Brain microvascular endothelial cell (primary cell): ENCODE data around the gene MACROD2.
A peak's percentile ranks its signal among the peaks of the same experiment; 100 is the strongest.

Source experiments
- DNase-seq: peaks from one replicate; pipeline ENCODE4 v3.0.0-alpha.2; 2020
- H3K27ac ChIP-seq: fragments of 250-450 bp; sonication (Bioruptor Pico); 2 replicates; pipeline ENCODE4 v1.5.1; 2020; ENCODE audit warnings: mild to moderate bottlenecking, moderate library complexity
- H3K27me3 ChIP-seq: fragments of 250-450 bp; sonication (Bioruptor Pico); replicated peaks from 2 replicates; pipeline ENCODE4 v1.5.1; 2020; ENCODE audit warnings: mild to moderate bottlenecking
- H3K36me3 ChIP-seq: fragments of 250-450 bp; sonication (Bioruptor Pico); replicated peaks from 2 replicates; pipeline ENCODE4 v1.5.1; 2020; ENCODE audit warnings: mild to moderate bottlenecking
- H3K4me3 ChIP-seq: 2 replicates; pipeline ENCODE4 v1.5.1; 2011; ENCODE audit warnings: low read depth, mild to moderate bottlenecking, control low read depth, low read length, moderate library complexity
- in situ Hi-C: cut with HindIII; loops from 2 replicates; pipeline ENCODE4 v1.10.0; 2017; ENCODE audit warnings: low sequenced_read_pairs, low pct_ligation_motif_present
- TF ChIP-seq, protein P1 (sequence below): IDR thresholded peaks from 2 replicates; pipeline ENCODE4 v1.5.1; 2011; ENCODE audit warnings: low read depth, mild to moderate bottlenecking, moderate library complexity, low read length, control low read depth, inconsistent platforms; ENCODE audit errors: missing control alignments

The MACROD2 gene

DNA sequence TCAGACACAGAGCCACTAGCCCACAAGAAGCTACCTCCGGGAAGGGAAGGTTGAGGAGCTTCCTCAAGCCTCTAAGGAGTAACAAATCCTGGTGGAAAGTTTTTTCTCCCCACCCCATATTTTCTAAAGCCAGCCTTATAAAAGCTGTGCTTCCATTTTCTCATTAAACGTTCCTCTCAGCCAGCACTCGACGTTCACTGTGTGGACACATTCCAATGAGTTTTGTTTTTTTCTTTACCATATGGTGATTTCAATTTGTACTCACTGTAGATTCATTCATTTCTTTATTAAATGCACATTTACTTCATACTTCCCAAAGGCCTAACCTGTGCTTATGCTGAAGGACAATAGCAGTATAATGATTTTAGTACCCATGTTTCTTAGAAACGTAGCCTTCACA lies 536.5 kb downstream of the MACROD2 start:
- no peak overlapping the region for H3K4me3 ChIP-seq
- TF ChIP-seq, protein P1, sequence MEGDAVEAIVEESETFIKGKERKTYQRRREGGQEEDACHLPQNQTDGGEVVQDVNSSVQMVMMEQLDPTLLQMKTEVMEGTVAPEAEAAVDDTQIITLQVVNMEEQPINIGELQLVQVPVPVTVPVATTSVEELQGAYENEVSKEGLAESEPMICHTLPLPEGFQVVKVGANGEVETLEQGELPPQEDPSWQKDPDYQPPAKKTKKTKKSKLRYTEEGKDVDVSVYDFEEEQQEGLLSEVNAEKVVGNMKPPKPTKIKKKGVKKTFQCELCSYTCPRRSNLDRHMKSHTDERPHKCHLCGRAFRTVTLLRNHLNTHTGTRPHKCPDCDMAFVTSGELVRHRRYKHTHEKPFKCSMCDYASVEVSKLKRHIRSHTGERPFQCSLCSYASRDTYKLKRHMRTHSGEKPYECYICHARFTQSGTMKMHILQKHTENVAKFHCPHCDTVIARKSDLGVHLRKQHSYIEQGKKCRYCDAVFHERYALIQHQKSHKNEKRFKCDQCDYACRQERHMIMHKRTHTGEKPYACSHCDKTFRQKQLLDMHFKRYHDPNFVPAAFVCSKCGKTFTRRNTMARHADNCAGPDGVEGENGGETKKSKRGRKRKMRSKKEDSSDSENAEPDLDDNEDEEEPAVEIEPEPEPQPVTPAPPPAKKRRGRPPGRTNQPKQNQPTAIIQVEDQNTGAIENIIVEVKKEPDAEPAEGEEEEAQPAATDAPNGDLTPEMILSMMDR, result no peak
- no peaks in the 10 kb centered on the region for H3K36me3 ChIP-seq
- no peaks in the 10 kb centered on the region for H3K27me3 ChIP-seq
- H3K27ac ChIP-seq, result no peak overlapping the region
- no peak for DNase-seq
- in situ Hi-C loops, result no loop called here

DNA sequence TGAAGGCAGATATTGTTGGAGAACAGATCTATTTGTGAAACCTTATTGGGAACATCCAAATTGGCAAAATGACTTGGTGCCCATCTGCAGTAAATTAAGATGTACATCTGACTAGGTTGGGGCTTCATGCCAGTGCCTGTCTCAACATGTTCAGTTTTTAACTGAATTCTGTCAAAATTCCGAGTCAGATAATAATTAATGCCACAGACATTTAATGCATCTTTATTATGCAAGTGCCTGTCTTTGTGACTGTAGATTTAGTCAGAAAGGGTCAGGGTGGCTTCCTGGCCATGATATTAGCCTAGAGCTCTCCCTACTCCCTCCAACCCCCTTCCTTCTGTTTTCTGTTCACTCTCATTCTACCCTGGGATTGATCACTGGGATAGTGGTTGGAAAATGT lies 541.4 kb downstream of the MACROD2 start:
- in situ Hi-C loops, result no loop called here
- Histone ChIP-seq H3K27ac (no peak overlapping the region), H3K36me3 (no peaks in the 10 kb centered on the region), H3K4me3 (no peak overlapping the region), H3K27me3 (no peaks in the 10 kb centered on the region)
- DNase-seq, result no peak
- TF ChIP-seq, protein P1, result no peak

DNA sequence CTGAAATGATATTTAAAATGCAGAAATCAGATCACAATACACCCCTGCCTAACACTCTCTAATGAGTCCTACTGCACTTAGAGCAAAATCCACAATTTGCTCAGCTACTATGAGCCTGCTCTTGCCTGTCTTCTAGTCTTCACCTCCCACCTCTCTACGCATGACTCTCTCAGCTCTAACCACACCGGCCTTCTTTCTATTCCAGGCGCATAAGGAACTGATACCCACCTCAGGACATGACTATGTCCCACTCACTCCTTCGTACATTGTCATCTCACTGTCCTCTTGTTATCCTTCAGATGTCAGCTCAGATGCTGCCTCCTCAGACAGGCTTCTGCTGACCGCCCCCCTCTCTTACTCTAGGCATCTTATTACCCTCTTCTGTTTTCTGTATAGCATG lies 543.1 kb downstream of the MACROD2 start:
- Histone ChIP-seq H3K4me3 (no peak overlapping the region), H3K27me3 (no peaks in the 10 kb centered on the region), H3K27ac (no peak overlapping the region), H3K36me3 (no peaks in the 10 kb centered on the region)
- DNase-seq, result no peak
- in situ Hi-C loops, result no loop called here
- TF ChIP-seq, protein P1, result no peak

DNA sequence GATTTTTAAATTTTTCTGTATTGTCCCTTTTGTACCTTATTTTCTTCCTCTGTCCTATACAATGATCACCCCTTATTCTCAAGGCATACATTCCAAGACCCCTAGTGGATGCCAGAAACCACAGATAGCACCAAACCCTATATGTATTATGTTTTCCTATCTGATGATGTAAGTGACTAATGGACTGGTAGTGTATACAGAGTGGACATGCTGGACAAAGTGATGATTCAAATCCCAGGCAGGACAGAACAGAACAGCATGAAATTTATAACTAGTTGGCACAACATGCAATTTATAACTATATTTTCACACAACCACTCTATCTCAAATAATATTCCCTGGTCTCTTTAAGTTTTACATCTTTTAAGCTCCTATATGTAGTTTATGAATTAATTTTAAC lies 547.7 kb downstream of the MACROD2 start:
- no peak overlapping the region for H3K27ac ChIP-seq
- DNase-seq, result peak; percentile 14
- in situ Hi-C loops, result no loop called here
- no peaks in the 10 kb centered on the region for H3K27me3 ChIP-seq
- TF ChIP-seq, protein P1, result no peak
- no peak overlapping the region for H3K4me3 ChIP-seq
- no peaks in the 10 kb centered on the region for H3K36me3 ChIP-seq

DNA sequence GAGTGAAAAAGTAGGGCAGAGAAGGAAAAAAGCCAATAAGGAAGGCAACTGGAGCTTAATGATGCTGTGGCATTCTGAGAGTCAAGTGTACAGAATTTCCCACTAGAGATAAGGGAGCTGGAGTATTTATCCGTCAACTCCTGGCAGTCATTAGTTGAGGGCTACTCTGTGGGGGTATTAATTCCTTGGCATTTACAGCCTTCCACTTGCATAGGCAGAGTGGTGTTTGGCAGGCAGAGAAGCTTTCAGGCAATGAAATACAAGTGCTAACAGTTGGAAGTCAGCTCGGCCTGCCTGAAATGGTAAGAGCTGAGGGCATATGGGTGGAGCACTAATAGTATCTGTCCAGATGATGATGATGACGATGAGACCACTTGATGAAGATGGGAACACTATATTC lies 549.4 kb downstream of the MACROD2 start:
- in situ Hi-C loops, result no loop called here
- H3K27me3 ChIP-seq, result no peaks in the 10 kb centered on the region
- H3K4me3 ChIP-seq, result no peak overlapping the region
- TF ChIP-seq, protein P1, result no peak
- no peak overlapping the region for H3K27ac ChIP-seq
- no peak for DNase-seq
- no peaks in the 10 kb centered on the region for H3K36me3 ChIP-seq

DNA sequence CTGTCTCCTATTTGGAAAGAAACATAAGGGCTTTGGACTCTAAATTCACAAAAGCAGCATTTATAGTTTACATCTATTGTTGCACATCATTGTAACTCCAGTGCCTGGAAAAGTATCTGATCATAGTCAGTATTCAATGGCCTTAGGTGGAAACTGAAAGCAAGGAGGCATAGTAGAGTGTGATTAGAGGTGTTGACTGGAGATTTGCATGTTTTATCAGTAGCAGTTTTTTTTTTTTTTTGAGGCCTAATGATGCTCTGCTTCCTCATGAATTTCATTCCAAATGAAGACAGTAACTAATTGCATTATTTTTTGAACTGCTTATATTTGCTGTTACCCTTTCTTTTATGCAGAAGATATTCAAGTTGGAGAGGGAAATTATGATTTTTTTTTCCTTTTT lies 555.3 kb downstream of the MACROD2 start:
- Histone ChIP-seq H3K4me3 (no peak overlapping the region), H3K27me3 (no peaks in the 10 kb centered on the region), H3K36me3 (no peaks in the 10 kb centered on the region), H3K27ac (no peak overlapping the region)
- TF ChIP-seq, protein P1, result no peak
- in situ Hi-C loops, result no loop called here
- no peak for DNase-seq
